H1 (cell line): ENCODE results near the gene NR2E1. TPM values are rescaled to one million over a fixed set of nuclear protein-coding genes. Genes with fewer than 3 reads are reported as not detected.

Experiments used
- CTCF ChIA-PET: fragments of 300-600 bp; sonication (Branson Sonifier 250); formaldehyde crosslinking; loops from one replicate; lab custom pipeline; 2021; ENCODE audit not compliant: partially characterized antibody; lab: Charles Lee
- POLR2A ChIA-PET: fragments of 300-600 bp; sonication (Branson Sonifier 250); formaldehyde crosslinking; loops from one replicate; lab custom pipeline; 2021; ENCODE audit warnings: inconsistent platforms; ENCODE audit not compliant: partially characterized antibody; lab: Charles Lee
- DNase-seq, 2 experiments: peaks; one replicate each; pipeline versions ENCODE4 v3.0.0 to v3.0.0-alpha.2; 2010 to 2022; ENCODE audit warnings: low spot score in 2 of 2, low read depth in 1 of 2, mixed read lengths in 1 of 2
- FAIRE-seq: peaks from 2 replicates; lab custom pipeline; 2011; peaks lifted over from hg19 to GRCh38; lab: Jason Lieb, UNC
- H2AFZ ChIP-seq: 2 replicates; pipeline ENCODE4 v1.8.1; 2012; ENCODE audit warnings: low read length, inconsistent platforms
- H2AK5ac ChIP-seq: 2 replicates; pipeline ENCODE4 v1.6.1; 2013; ENCODE audit warnings: low read depth, low read length
- H2BK120ac ChIP-seq: replicated peaks from 2 replicates; pipeline ENCODE3; 2013; ENCODE audit warnings: low read depth, low read length, inconsistent platforms
- H2BK12ac ChIP-seq: 2 replicates; pipeline ENCODE4 v1.6.1; 2013; ENCODE audit warnings: low read depth, low read length
- H2BK15ac ChIP-seq: 2 replicates; pipeline ENCODE4 v1.6.1; 2013; ENCODE audit warnings: low read length
- H2BK20ac ChIP-seq: 2 replicates; pipeline ENCODE4 v1.6.1; 2013; ENCODE audit warnings: low read length
- H2BK5ac ChIP-seq: 2 replicates; pipeline ENCODE4 v1.6.1; 2013; ENCODE audit warnings: low read depth, low read length
- H3K14ac ChIP-seq: 2 replicates; pipeline ENCODE4 v1.6.1; 2013; ENCODE audit warnings: inconsistent platforms; ENCODE audit not compliant: insufficient read length
- H3K18ac ChIP-seq: 2 replicates; pipeline ENCODE4 v1.6.1; 2013; ENCODE audit warnings: low read length; ENCODE audit errors: extremely low read depth
- H3K23ac ChIP-seq: 2 replicates; pipeline ENCODE4 v1.6.1; 2013; ENCODE audit warnings: inconsistent platforms; ENCODE audit not compliant: insufficient read length
- H3K23me2 ChIP-seq: 2 replicates; pipeline ENCODE4 v1.6.1; 2013; ENCODE audit warnings: low read depth, low read length
- H3K27ac ChIP-seq: 2 replicates; pipeline ENCODE4 v1.6.1; 2011; ENCODE audit warnings: low read depth, low read length, inconsistent platforms
- H3K27me3 ChIP-seq, 4 experiments: replicated peaks in 1 of 4; 1 replicate in 1 of 4; 2 replicates in 3 of 4; pipeline versions ENCODE4 v1.6.1 to v1.8.1; 2011 to 2013; ENCODE audit warnings: low read length in 3 of 4, mild to moderate bottlenecking in 3 of 4, inconsistent platforms in 2 of 4, mixed read lengths in 2 of 4, moderate library complexity in 1 of 4; ENCODE audit not compliant: control insufficient read depth in 3 of 4, insufficient read depth in 3 of 4; ENCODE audit errors: extremely low read depth in 1 of 4
- H3K36me3 ChIP-seq, 4 experiments: 2 replicates each; pipeline versions ENCODE4 v1.6.1 to v1.8.1; 2011 to 2013; ENCODE audit warnings: mild to moderate bottlenecking in 4 of 4, low read length in 3 of 4, moderate library complexity in 2 of 4, control low read depth in 1 of 4, inconsistent platforms in 1 of 4; ENCODE audit not compliant: insufficient read depth in 4 of 4, control insufficient read depth in 2 of 4
- H3K4ac ChIP-seq: replicated peaks from 2 replicates; pipeline ENCODE3; 2013; ENCODE audit warnings: low read length, low read depth, mixed read lengths, inconsistent platforms; ENCODE audit not compliant: insufficient read length
- H3K4me1 ChIP-seq, 4 experiments: replicated peaks in 1 of 4; 1 replicate in 1 of 4; 2 replicates in 3 of 4; pipeline versions ENCODE4 v1.6.1 to v1.8.1; 2011 to 2013; ENCODE audit warnings: low read length in 3 of 4, inconsistent platforms in 2 of 4, mixed read lengths in 1 of 4; ENCODE audit not compliant: insufficient read depth in 4 of 4, control insufficient read depth in 3 of 4
- H3K4me2 ChIP-seq, 2 experiments: 2 replicates each; pipeline versions ENCODE4 v1.6.1 to v1.8.1; 2011 to 2013; ENCODE audit warnings: low read depth in 2 of 2, low read length in 2 of 2, control low read depth in 1 of 2, inconsistent platforms in 1 of 2, mild to moderate bottlenecking in 1 of 2; ENCODE audit not compliant: insufficient read depth in 1 of 2
- H3K4me3 ChIP-seq, 4 experiments: fragments of 200-600, 300-600 bp in 1 of 4; sonication (generic), shearing (Covaris generic), sonication (Bioruptor Twin) in 1 of 4; 2 replicates each; pipeline versions ENCODE4 v1.5.1 to v1.8.1; 2011 to 2016; ENCODE audit warnings: low read length in 4 of 4, low read depth in 3 of 4, control low read depth in 2 of 4, inconsistent platforms in 2 of 4, mild to moderate bottlenecking in 2 of 4, mixed read lengths in 1 of 4, moderate library complexity in 1 of 4; ENCODE audit not compliant: insufficient read depth in 2 of 4; ENCODE audit errors: extremely low read depth in 1 of 4
- H3K56ac ChIP-seq: replicated peaks from 2 replicates; pipeline ENCODE3; 2013; ENCODE audit warnings: low read depth, mild to moderate bottlenecking, mixed read lengths, low read length, inconsistent platforms; ENCODE audit not compliant: insufficient read length
- H3K79me1 ChIP-seq: 2 replicates; pipeline ENCODE4 v1.6.1; 2013; ENCODE audit warnings: low read depth, low read length, control low read depth
- H3K79me2 ChIP-seq, 2 experiments: 2 replicates each; pipeline versions ENCODE4 v1.6.1 to v1.8.1; 2012 to 2013; ENCODE audit warnings: low read length in 2 of 2, mild to moderate bottlenecking in 2 of 2, inconsistent platforms in 1 of 2; ENCODE audit not compliant: insufficient read depth in 2 of 2, control insufficient read depth in 1 of 2
- H3K9ac ChIP-seq, 4 experiments: replicated peaks in 1 of 4; 1 replicate in 1 of 4; 2 replicates in 3 of 4; pipeline versions ENCODE4 v1.6.1 to v1.8.1; 2011 to 2013; ENCODE audit warnings: low read depth in 3 of 4, low read length in 3 of 4, control low read depth in 2 of 4, mild to moderate bottlenecking in 2 of 4, moderate library complexity in 2 of 4, inconsistent platforms in 1 of 4; ENCODE audit errors: extremely low read depth in 1 of 4
- H3K9me3 ChIP-seq, 2 experiments: 2 replicates each; pipeline versions ENCODE4 v1.6.1 to v1.8.1; 2012 to 2013; ENCODE audit warnings: mild to moderate bottlenecking in 2 of 2, moderate library complexity in 2 of 2, control low read depth in 1 of 2, inconsistent platforms in 1 of 2, low read depth in 1 of 2, low read length in 1 of 2, mixed read lengths in 1 of 2; ENCODE audit not compliant: insufficient read depth in 2 of 2
- H4K20me1 ChIP-seq, 2 experiments: replicated peaks in 1 of 2; 2 replicates each; pipeline versions ENCODE3 to v1.8.1; 2011 to 2013; ENCODE audit warnings: inconsistent platforms in 2 of 2, low read length in 2 of 2, mild to moderate bottlenecking in 1 of 2; ENCODE audit not compliant: insufficient read depth in 2 of 2, control insufficient read depth in 1 of 2
- H4K5ac ChIP-seq: 2 replicates; pipeline ENCODE4 v1.6.1; 2013; ENCODE audit warnings: low read length, low read depth, mixed read lengths, inconsistent platforms; ENCODE audit not compliant: insufficient read length
- H4K8ac ChIP-seq: 2 replicates; pipeline ENCODE4 v1.8.0; 2013; ENCODE audit warnings: mild to moderate bottlenecking, moderate library complexity, low read length, inconsistent platforms; ENCODE audit not compliant: insufficient read depth; ENCODE audit errors: extremely low read depth
- H4K91ac ChIP-seq: replicated peaks from 2 replicates; pipeline ENCODE3; 2013; ENCODE audit warnings: low read length, mixed read lengths, inconsistent platforms; ENCODE audit not compliant: insufficient read length
- ASH2L ChIP-seq: fragments of 200-600, 300-600 bp; sonication (generic); IDR thresholded peaks from one replicate; pipeline ENCODE4 v1.7.1; 2017; ENCODE audit warnings: low read length
- BACH1 ChIP-seq: IDR thresholded peaks from 2 replicates; pipeline ENCODE4 v1.6.1; 2012; ENCODE audit warnings: low read length, improper control_type of control experiment
- CBX8 ChIP-seq: fragments of 300-800, 300-1000 bp; sonication (generic); IDR thresholded peaks from 2 replicates; pipeline ENCODE4 v1.7.1; 2016; ENCODE audit warnings: low read depth, low read length, borderline replicate concordance
- CREB1 ChIP-seq: IDR thresholded peaks from 2 replicates; pipeline ENCODE4 v1.6.1; 2012; ENCODE audit warnings: inconsistent platforms
- CTBP2 ChIP-seq: IDR thresholded peaks from 2 replicates; pipeline ENCODE4 v1.7.0; 2011; ENCODE audit warnings: borderline replicate concordance, mild to moderate bottlenecking, moderate library complexity, mixed read lengths, low read length; ENCODE audit not compliant: insufficient read depth, insufficient read length
- MAFK ChIP-seq: IDR thresholded peaks from 2 replicates; pipeline ENCODE4 v1.6.1; 2012; ENCODE audit warnings: low read depth, mild to moderate bottlenecking, improper control_type of control experiment, low read length
- RNF2 ChIP-seq: fragments of 200-900, 300-1000 bp; sonication (generic); IDR thresholded peaks from 2 replicates; pipeline ENCODE4 v1.7.1; 2016; ENCODE audit warnings: borderline replicate concordance, low read depth, mild to moderate bottlenecking, antibody characterized with exemption, low read length; ENCODE audit not compliant: poor library complexity, severe bottlenecking; ENCODE audit errors: missing control alignments
- RXRA ChIP-seq: IDR thresholded peaks from 2 replicates; pipeline ENCODE4 v1.6.1; 2011; ENCODE audit warnings: low read depth, mild to moderate bottlenecking, low read length, moderate library complexity; ENCODE audit not compliant: insufficient read depth
- WGBS, 2 experiments: shearing (Covaris generic) in 1 of 2; methylation state at CpG; one replicate each; pipeline versions ENCODE4 v1.1.6 to v1.1.7; 2013 to 2015; ENCODE audit warnings: low lambda C conversion rate in 2 of 2, mixed read lengths in 2 of 2, inconsistent platforms in 1 of 2, low coverage in 1 of 2, missing lambda C conversion rate in 1 of 2; ENCODE audit not compliant: insufficient replicate concordance in 2 of 2, insufficient coverage in 1 of 2, insufficient read length in 1 of 2; ENCODE audit errors: extremely low coverage in 1 of 2, missing lambda C conversion rate in 1 of 2; 5-methylcytosine and 5-hydroxymethylcytosine counted together
- polyA plus RNA-seq, 7 experiments: library from polyadenylated mRNA; depleted of rRNA in 3 of 7; stranded (reverse) in 5 of 7; unstranded in 2 of 7; fragments of >200 nt in 5 of 7; fragments of 200-250 nt in 2 of 7; gene quantifications; 1 replicate in 5 of 7; 2 replicates in 1 of 7; 4 replicates in 1 of 7; pipeline versions ENCODE4 v1.2.1 to v1.2.3, GENCODE V29; 2011 to 2013; ENCODE audit warnings: missing spikeins in 2 of 7, mixed read lengths in 2 of 7
- total RNA-seq: library from RNA; stranded (reverse); fragmentation: NEBNext Ultra II Directional; extraction: Animal tissue kit (Norgen Biotek cat#: 25700); gene quantifications from 2 replicates; pipeline ENCODE4 v1.2.1, GENCODE V29; 2021

Gene NR2E1
- total and polyA plus RNA-seq, 2 of the 8 experiments (the other 6 are each of a cell fraction or from before 2014, with no cell fraction given): not detected

GRCh38 chr6:108120311-108120710, 45.5 kb upstream of the NR2E1 start:
- no peak overlapping the region for H4K8ac ChIP-seq
- no peak overlapping the region for H3K4ac ChIP-seq
- no peak overlapping the region for H2BK12ac ChIP-seq
- no peak overlapping the region for H2BK120ac ChIP-seq
- no peak overlapping the region for H3K14ac ChIP-seq
- FAIRE-seq (no peak), DNase-seq (peak in 1 of 2 experiments; percentile 53)
- no peak overlapping the region for H3K56ac ChIP-seq
- peak overlapping the region in 1 of 4 experiments; percentile 52; a peak in 1 of 8 replicates for H3K4me3 ChIP-seq
- no peaks in the 10 kb centered on the region for H3K79me2 ChIP-seq
- peaks cover 0 to 5% (median 0%) of the 10 kb centered on the region in 4 experiments; a peak in 1 of 8 replicates for H3K36me3 ChIP-seq
- H3K23me2 ChIP-seq: peaks cover 7% of the 10 kb centered on the region
- H3K9me3 ChIP-seq: no peaks in the 10 kb centered on the region
- peaks cover 7 to 22% (median 14%) of the 10 kb centered on the region in 4 experiments for H3K4me1 ChIP-seq
- no peak overlapping the region for H2BK5ac ChIP-seq
- no peak overlapping the region for H2AFZ ChIP-seq
- ChIA-PET POLR2A (interaction anchor here (1.1 to 2.1 kb wide), 4 partner anchors 35 to 52 kb away, joined by 3 to 5 read pairs (median 4); no protein-coding TSS in a partner anchor), CTCF (interaction anchor here (1.5 to 3.0 kb wide), 3 partner anchors 9 to 56 kb away, joined by 5 to 12 read pairs (median 6); no protein-coding TSS in a partner anchor)
- no peak overlapping the region for H2BK15ac ChIP-seq
- H2AK5ac ChIP-seq: no peak overlapping the region
- H3K79me1 ChIP-seq: 0 out of 2 replicates have a peak, but pooled peaks cover 2% of the 10 kb centered on the region
- H3K4me2 ChIP-seq: peak overlapping the region in 1 of 2 experiments; percentile 78; a peak in 2 of 4 replicates
- no peak overlapping the region for H3K23ac ChIP-seq
- no peak overlapping the region for H4K5ac ChIP-seq
- no peak overlapping the region for H4K91ac ChIP-seq
- no peak overlapping the region for H3K9ac ChIP-seq
- H3K27me3 ChIP-seq: peaks cover 94 to 99% (median 99%) of the 10 kb centered on the region in 4 experiments
- 5% methylated on average over 12 of the region's 12 CpGs; no CpG with 5 or more reads in 1 of the 2 experiments for WGBS, 2 experiments
- no peak overlapping the region for H3K18ac ChIP-seq
- TF ChIP-seq RXRA (no peak), RNF2 (peak; percentile 32), CTBP2 (peak; percentile 9), BACH1 (no peak), ASH2L (no peak), CBX8 (peak; percentile 74; the same call in 1 of the 2 replicates), CREB1 (peak; percentile 27; the same call in 1 of the 2 replicates), MAFK (no peak)
- H3K27ac ChIP-seq: no peak overlapping the region
- H4K20me1 ChIP-seq: peaks cover 8 to 22% of the 10 kb centered on the region in 2 experiments
- no peak overlapping the region for H2BK20ac ChIP-seq
